NCI-H226 (cell line): ENCODE results near the gene KIF13A.
"Not testable (repeated sequence)": the region's sequence is repeated elsewhere in the genome, so short reads cannot be mapped to it uniquely, and the experiment has no call there.

ENCODE experiments used
- DNase-seq: peaks from one replicate; pipeline ENCODE4 v3.0.0-alpha.2; 2015

The KIF13A gene

GRCh38 chr6:17842014-17842776, 145.2 kb downstream of the KIF13A start:
- no peak for DNase-seq

- no peak for DNase-seq
These were observed 147.8 kb downstream of the KIF13A start for GRCh38 chr6:17839513-17840223.

- no peak for DNase-seq
These were observed 151.1 kb downstream of the KIF13A start for GRCh38 chr6:17836293-17836692.

GRCh38 chr6:17835784-17836183, 151.7 kb downstream of the KIF13A start:
- no peak for DNase-seq

GRCh38 chr6:17831135-17831534, 156.3 kb downstream of the KIF13A start:
- no peak for DNase-seq

GRCh38 chr6:17829905-17830304, 157.5 kb downstream of the KIF13A start:
- no peak for DNase-seq

- no peak for DNase-seq
These were observed 159.3 kb downstream of the KIF13A start for GRCh38 chr6:17828149-17828548.

- DNase-seq: no peak
These were observed 161.1 kb downstream of the KIF13A start for GRCh38 chr6:17826301-17826700.

GRCh38 chr6:17820055-17820454, 167.4 kb downstream of the KIF13A start:
- DNase-seq: no peak

- no peak for DNase-seq
These were observed 169.7 kb downstream of the KIF13A start for GRCh38 chr6:17817763-17818162.

GRCh38 chr6:17816921-17817611, 170.4 kb downstream of the KIF13A start:
- DNase-seq: no peak

- no peak for DNase-seq
These were observed 173.9 kb downstream of the KIF13A start for GRCh38 chr6:17813542-17813941.

- DNase-seq: no peak
These were observed 175.1 kb downstream of the KIF13A start for GRCh38 chr6:17812311-17812710.

GRCh38 chr6:17808609-17809008, 178.8 kb downstream of the KIF13A start:
- DNase-seq: no peak

- DNase-seq: not testable (repeated sequence)
These were observed 180.0 kb downstream of the KIF13A start for GRCh38 chr6:17807431-17807830.

- DNase-seq: no peak
These were observed 184.0 kb downstream of the KIF13A start for GRCh38 chr6:17803409-17803808.

GRCh38 chr6:17798477-17799154, 188.8 kb downstream of the KIF13A start:
- no peak for DNase-seq

GRCh38 chr6:17790489-17790888, 196.9 kb downstream of the KIF13A start:
- DNase-seq: no peak

- DNase-seq: no peak
These were observed 202.2 kb downstream of the KIF13A start for GRCh38 chr6:17785094-17785787.

- DNase-seq: no peak
These were observed 207.4 kb downstream of the KIF13A start for GRCh38 chr6:17780061-17780460.

GRCh38 chr6:17771609-17772008, 215.8 kb downstream of the KIF13A start:
- no peak for DNase-seq

- DNase-seq: no peak
These were observed 218.6 kb downstream of the KIF13A start for GRCh38 chr6:17768881-17769280.

- peak; percentile 30 for DNase-seq
These were observed 219.0 kb downstream of the KIF13A start for GRCh38 chr6:17768388-17768787.
